Tongue (tissue), 2 donors: ENCODE data around the gene IFI27L2. TPM values are rescaled to one million over a fixed set of nuclear protein-coding genes. Genes with fewer than 3 reads are reported as not detected.

Experiments used
- DNase-seq: peaks from one replicate; pipeline ENCODE4 v3.0.0-alpha.2; 2015
- total RNA-seq: library from RNA; depleted of rRNA; stranded (reverse); fragments of >200 nt; gene quantifications from one replicate; pipeline ENCODE4 v1.2.3, GENCODE V29; 2014

The IFI27L2 gene
- total RNA-seq, 1 donor from 2014 or later: 8.8 TPM

DNA sequence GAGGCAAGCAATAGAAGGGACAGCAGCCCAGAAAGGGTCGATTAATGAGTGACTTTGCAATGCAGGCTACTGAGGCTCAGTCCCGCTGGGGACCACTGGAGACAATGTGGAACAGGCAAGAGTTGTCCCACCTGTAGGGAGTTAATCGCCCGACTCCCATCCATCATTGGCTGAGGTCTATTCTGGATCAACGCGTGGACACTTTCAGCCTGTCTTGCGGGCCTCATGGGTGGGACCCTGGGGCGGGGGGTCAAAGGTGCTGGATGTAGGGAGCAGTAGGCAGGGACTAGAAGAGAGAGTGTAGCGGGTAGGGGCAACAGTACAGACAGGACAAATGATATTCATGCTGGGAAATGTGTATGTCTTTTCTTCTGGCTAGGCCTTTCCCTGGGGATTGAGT is 6.1 kb downstream of the IFI27L2 start:
- DNase-seq: no peak

DNA sequence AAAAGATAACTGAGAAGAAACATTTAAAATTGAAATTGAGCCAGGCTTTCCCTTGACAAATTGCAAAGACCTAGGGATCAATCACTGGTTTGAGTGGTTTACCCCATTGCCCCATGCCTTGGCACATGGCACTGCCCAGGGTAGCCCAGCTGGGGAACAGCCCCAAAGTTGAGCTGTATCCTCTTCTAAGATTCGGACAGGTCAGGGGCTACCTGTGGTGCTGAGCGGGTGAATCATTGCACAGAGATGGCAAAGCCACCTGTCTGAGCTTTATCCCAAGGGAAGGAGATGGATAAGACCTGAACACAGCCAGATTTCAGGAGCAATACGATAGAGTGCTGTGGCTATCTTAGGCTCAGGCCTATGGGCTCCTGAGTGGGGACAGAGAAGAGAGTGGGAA is 7.0 kb downstream of the IFI27L2 start:
- no peak for DNase-seq

DNA sequence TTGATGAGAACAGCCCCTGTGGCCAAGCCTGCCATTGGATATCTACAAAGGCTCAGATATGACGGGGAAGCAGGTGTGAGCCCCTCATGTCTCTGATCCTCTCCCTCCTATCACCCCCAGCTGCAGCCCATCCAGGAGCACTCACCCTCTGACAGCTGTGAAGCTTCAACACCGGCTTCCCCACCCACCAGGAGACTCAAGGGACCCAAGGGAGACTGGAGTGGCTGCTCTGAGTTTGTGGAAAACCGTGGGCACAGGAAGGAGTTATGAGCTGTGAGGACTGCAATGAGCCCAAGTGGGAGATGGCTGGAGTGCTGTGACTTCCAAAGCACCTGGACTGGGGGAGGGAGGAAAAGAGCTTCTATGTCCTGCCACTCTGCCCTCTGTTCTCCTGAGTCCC is 7.9 kb downstream of the IFI27L2 start:
- DNase-seq: no peak

DNA sequence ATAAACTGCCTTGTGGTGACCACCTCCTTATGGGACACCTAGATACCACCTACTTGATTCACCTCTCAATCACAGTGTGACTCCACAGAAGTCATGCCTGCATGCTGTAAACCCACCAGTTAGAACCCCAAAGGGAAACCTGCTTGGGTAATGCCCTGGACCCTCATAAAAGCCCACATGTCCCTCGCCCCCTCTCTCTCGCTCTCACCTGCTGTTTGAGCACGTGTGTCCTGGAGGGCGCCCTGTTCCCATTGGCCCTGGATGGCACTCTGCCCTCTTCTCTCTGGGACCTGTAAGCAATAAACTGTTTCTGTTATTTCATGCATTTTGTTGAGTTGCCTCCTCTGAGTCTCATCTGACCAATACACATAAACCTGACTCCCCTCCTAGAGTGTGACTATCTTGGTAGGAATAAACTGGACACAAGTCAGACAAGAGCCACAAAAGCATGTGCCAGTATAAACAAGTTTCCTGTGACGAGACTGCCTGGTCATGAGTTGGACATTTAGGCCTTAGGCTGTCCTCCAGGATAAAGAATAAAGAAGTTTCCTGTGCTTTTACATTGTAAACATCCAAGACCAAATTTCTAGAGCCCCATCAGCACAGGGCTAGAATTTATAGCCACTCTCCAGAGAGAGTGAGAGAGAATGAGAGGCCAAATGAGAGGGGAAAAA is 8.6 kb downstream of the IFI27L2 start:
- DNase-seq: no peak

DNA sequence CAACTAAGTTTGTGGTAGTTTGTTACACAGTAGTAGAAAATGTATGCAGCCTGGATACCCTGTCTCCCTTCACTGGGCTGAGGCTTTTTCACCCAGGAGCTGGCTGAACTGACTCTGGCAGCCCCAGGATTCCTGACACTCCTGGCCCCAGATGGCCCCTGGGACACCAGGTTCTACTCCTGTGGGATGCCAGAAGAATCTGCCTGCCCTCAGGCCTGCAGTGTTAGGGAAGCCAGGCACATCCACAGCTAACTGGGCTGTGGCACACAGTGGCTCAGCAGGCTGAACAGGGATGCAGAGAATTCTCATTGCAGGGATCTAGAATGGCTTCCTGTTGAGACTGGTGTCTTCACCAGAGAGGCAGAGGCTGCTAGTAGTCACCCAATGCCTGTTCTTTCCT is 10.3 kb downstream of the IFI27L2 start:
- no peak for DNase-seq

DNA sequence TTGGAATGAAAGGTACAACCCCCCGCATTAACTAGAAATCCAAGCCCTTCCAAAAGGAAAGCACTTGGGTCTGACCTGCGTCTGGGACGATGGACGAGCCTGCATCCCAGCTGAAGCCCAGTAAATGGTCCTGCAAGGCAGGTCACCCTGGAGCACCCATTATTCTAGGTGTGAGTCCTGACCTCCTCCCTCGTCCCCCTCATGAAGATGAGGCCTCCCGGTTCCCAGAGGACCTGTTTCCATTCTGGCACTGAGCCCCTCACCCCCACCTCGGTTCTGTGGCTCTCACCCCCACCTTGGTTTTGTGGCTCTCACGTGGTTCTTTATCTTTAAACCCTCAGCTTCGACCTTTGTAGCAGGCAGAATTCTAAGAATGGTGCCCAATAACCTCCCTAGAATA is 11.5 kb downstream of the IFI27L2 start:
- no peak for DNase-seq

DNA sequence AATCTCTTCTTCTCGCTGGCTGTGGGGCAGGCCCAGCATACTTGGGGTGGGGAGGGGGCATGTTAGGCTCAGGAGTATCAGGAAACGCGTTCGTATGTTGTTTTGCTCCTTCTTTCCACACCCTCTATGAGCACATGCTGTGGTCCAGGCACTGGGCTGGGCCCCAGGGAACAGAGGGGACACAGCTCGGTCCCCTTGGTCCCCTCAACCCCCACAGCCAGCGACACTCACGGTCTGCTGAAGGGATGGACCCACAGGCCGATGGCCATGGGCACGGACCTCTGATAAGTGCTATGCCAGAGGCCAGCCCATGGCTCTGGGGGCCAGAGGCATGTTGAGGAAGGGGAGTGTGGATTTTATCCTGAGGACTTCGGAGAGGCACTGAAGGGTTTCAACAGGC is 12.7 kb downstream of the IFI27L2 start:
- no peak for DNase-seq

DNA sequence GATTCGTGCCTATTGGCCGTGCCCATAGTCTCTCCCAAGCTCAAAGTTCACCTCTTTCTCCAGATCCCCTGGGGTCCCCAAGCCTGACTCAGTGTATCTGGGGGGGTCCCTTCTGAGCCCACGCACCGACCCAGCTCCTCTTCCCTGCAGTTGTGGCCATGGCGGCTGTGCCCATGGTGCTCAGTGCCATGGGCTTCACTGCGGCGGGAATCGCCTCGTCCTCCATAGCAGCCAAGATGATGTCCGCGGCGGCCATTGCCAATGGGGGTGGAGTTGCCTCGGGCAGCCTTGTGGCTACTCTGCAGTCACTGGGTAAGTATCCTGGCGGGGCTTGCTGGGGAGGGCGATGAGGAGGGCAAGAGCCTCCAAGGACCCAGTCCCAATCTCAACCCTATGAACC is 13.8 kb downstream of the IFI27L2 start:
- no peak for DNase-seq

DNA sequence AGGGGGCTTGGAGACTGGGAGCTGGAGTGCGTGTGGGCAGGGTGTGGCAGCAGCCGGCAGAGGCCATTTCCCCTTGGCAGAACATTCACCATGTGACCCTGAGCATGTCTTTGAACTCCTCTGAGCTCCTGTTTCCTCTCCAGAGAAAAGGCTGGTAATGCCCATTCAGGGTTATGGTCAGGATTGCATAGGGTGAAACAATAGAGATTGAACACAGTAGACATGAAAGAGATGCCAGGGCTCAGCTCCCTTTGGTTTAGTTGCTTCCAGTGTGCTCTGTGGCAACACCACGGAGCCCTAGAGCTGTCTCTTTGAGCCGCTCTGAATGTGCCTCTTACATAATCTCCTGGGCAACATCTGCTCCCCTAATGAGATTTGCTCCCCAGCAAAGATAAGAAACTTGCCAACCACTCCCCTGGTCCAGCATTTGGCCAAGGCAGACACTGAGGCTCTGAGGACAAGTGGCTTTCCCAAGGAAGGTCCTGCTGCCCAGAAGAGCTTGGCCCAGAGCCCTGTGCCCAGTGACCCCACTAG is 14.3 kb downstream of the IFI27L2 start:
- peak; percentile 56 for DNase-seq

DNA sequence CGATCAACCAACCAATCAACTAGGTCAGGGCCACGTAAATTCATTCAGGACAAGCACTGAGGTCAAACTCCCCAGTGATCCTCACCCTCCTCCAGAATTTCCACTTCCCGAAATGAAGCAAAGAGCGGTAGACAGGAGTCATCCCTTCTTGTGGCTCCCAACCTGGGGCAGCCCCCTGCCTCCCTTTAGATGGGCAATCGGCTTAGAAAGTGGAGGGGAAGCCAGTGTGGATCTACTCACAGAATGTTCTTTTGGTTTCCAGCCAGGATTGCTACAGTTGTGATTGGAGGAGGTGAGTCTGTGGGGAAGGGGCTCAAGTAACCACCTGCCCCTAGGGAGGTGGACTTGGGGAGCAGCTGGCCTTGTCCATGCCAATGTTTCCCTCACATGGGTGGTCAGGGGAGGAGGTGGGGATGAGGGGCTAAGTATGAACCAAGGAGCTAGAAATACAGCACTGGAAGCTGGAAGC is 14.8 kb downstream of the IFI27L2 start:
- no peak for DNase-seq

DNA sequence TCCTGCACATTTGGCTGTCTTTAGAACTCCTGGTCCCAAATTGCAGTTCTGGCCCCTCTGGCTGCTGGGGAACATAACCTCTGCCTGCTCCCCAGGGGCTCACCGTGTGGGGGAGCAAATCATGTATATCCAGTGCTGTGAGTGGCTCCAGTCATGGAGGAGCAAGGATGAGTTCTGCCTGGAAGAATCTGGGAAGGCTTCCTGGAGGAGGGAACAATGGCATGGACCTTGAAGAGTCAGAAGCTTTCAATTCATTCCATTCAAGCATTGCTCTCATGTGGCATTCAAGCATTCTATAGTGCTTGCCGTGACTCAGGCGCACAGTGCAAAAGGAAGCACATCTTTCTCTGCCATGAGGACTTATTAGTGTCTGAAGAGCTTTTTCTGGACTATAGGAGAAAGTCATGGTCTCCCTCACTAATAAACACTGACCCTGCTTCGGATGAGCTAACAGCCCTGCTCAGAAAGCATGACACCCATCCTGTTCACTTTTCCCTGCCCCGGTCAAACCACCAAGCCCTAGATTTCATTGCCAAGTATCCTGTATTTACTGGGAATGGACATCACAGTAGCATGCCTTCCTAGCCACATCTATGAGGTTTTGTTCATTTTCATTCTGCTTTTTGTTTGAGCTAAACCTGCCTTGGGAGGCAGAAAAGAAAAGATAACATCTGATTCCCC is 15.4 kb downstream of the IFI27L2 start:
- DNase-seq: no peak

DNA sequence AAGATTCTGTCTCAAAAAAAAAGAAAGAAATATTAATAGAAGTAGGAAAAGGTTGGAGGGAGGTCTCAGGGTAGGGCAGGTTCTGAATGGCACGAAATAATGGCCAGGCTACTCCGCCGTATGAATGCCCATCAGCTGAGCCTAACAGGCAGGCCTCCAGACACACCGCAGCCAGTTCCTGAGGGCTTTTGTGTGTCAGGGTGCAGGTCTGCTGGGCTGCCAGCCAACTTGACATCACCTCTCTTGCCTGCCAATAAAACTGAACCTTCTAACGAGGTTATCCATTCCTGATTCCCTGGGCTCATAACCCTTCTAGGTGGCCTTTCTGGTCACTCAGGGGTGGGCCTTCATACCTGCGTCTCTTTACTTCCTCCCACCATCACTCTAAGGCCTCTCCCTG is 15.9 kb downstream of the IFI27L2 start:
- DNase-seq: peak; percentile 15

DNA sequence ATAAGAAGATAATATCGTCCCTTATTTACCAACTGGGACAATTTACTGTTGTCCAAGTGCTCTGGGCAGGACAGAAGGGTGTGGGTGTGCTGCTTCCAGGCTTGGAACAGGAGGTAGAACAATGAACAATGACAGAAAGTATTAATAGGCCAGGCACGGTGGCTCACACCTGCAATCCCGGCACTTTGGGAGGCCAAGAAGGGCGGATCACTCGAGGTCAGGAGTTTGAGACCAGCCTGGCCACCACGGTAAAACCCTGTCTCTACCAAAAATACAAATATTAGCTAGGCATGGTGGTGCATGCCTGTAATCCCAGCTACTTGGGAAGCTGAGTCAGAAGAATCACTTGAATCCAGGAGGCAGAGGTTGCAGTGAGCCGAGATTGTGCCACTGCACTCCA is 16.3 kb downstream of the IFI27L2 start:
- no peak for DNase-seq

DNA sequence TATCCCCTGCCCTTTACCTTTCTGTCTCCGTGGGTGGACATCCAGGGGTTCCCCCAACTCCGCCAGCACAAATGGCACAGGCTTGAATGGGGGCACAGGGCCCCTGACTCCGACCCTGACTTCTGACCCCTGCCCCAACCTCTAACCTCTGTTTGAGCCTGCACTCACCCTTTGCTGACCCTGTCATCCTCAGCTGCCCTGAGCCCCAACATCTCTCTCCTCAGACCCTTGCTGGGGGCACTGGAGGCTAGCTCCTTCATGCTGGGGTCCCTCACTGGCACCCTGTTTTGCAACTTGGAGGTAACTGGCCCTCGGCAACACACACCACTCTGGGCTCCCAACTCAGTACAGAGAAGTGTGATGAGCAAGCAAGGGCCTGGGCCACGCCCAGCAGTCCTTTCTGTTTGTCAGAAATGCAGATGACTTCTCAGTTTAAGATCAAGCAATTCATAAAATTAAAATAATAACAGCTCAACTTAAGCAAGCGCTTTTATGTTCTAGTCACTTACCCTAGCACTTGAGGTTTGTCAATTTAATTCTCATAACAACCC is 16.8 kb downstream of the IFI27L2 start:
- DNase-seq: no peak

DNA sequence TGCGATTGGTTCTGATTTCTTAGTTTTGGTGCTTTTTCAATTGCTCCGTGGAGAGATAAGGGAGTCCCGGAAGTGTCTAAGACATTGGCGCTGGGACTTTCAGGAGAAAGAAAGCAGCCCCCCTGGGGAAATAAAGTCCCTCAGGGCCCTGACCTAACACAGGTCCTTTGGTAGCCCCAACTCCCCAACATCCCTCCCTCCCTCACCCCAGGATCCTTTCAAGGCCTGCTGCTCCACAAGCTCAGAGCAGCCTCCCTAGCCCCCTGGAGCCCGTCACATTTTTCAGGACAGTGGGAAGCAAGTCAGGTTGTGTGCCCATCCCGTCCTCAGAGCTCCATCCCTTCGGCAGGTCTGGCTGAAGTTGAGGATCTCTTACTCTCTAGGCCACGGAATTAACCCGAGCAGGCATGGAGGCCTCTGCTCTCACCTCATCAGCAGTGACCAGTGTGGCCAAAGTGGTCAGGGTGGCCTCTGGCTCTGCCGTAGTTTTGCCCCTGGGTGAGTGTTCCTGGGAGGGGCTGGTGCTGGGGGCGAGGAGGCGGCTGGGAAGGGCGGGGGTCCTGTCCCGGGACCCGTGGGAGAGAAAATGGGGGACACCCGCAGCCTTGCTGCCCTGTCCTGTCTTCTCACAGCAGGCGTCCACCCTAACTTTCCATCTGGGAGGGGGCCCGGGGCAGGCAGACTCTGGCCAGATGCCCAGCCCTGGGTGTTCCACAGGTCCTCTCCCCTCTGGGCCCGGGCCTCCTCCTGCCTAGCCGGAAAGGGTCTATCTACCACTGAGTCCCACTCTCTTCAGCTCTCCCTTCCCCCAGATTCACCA is 17.9 kb downstream of the IFI27L2 start:
- no peak for DNase-seq

DNA sequence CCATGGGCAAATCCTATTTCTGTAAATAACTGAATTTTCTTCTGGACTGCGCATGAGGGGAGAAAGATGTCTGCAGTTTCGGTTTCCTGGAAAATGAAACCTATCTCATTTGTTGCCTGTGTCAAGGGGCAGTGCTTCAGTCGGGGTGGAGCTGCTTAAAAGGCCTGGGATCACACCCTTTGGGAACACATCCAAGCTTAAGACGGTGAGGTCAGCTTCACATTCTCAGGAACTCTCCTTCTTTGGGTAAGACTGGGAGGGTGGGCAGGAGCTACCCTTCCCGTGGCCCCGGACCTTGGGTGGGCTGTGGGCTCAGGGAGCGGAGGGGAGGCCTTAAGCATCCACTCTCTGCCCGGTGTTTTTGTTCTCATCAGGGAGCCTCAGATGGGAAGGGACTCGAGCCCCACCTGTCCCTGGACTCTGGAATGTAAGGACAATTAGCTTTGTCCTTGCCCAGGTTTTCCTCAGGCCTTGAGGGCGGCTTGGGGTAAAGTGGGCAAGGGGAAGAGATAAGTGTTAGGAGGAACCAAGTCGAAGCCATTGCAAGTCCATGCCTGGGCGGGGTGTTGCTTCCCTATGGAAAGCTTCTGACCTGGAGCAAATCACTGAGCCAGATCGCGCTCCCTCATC is 18.7 kb downstream of the IFI27L2 start, which contains the start of gene IFI27:
TSS of gene IFI27 (plus strand) at position 185 of the 630 bp plus-strand sequence.
- DNase-seq: peak; percentile 13

DNA sequence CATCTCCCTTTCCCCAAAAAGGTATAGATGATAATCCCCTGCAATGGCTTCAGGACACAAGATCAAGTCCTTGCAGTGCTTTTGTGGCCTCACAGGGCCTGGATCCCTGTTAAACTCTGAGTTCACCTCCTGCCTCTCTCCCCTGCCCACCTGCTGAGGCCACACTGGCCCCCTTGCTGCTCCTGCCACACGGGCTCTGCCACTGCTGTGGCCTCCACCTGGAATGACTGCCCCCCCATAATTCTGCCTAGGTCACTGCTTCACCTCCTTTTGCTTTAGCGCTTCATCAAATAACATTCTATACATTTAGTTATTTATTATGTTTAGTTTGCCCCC is 19.5 kb downstream of the IFI27L2 start:
- no peak for DNase-seq

DNA sequence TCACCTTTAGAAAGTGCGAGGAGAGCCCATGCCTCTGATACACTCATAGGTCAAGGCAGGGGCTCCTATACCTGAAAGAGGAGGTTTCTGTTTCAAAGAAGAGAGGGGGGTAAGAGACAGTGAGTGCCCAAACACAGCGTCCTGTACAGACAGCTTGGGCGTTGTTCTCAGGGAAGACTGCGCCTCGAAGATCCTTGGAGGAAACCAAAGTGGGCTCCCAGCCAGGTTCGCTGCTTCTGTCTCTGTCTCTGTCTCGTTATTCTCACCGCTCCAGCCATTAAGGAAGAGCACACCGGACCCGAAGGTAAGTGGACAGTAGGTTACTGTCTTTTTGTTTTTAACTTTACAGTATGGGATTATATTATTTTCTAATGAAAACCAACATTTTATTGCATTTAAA is 24.7 kb downstream of the IFI27L2 start:
- peak; percentile 18 for DNase-seq

DNA sequence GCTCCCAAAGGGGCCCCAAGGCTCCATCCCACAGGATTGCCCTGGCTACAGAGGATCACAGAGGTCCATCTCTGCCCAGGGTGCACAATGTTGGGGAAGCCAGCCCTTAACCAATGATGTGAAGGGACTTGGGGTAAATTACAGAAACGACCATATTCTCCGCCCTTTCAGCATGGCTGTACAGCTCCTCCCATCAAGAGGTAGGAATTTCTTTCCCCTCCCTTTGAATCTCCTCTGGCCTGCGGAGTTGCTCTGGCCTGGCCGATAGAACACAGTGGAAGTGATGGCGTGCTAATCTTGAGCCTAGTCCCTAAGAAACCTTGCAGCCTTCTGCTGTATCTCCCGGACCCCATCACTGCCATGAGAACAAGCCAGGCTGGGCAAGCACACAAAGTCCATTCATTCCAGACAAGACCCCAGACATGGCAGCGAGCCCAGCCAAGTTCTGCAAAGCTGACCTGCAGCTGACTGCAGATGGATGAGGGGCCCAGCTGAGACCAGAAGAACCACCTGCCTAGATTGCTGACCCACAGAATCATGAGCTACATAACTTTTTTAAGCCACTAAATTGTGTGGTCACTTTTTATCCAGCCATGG is 25.8 kb downstream of the IFI27L2 start:
- peak; percentile 67 for DNase-seq

DNA sequence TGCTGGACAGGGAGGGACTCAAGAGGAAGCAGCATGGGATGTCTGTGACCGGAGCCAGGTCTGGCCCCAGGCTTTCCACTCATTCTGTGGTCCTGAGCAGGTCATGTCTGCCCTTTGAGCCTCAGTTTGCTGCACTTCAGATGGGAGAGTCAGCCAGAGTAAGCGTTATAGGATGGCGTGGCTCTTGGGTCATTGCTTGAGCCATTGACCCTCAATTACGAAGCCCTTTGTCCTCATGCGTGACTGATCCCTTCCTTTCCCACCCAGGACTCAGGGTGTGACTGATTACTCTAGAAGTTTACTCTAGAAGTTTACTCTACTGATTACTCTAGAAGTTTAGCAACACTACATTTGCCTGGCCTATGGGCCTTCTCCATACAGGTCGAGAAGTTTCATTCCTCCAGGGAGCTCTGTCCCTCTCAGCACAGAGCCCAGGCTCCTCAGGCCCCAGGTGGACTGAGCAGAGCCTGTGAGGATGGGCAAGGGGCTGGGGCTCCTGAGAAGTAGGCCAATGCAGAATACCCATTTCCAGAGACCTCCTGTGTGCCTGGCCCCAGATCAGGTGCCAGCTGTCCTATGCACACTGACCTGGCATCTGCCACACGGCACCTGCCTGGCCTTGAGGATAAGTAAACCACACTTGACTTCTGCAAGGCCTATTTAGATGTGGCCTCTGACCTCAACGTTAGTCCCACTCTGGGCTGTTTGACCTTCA is 26.5 kb downstream of the IFI27L2 start:
- no peak for DNase-seq

DNA sequence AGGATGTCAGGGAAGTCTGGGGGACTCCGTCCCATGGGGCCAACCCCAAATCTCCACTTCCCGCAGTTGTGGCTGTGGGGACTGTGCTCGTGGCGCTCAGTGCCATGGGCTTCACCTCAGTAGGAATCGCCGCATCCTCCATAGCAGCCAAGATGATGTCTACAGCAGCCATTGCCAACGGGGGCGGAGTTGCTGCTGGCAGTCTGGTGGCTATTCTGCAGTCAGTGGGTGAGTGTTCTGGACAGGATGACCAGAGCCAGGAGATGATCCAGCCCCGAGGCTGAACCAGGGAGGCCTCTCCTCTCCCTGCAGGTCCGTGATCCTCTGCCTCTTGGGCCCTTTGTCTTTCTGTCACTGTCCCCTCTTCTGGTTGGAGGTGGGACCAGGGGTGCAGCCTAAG is 27.7 kb downstream of the IFI27L2 start:
- DNase-seq: no peak
